COLO829 (cell line): ENCODE data around the gene MDM4.

Source experiments
- DNase-seq: peaks from one replicate; pipeline ENCODE4 v3.0.0; 2012; ENCODE audit warnings: low spot score

Gene MDM4

GRCh38 chr1:204578867-204579664 is 62.9 kb downstream of the MDM4 start:
- peak; percentile 29 for DNase-seq

GRCh38 chr1:204579681-204580080 is 63.5 kb downstream of the MDM4 start:
- no peak for DNase-seq

- DNase-seq: no peak
These were observed 64.7 kb downstream of the MDM4 start for GRCh38 chr1:204580862-204581261.

- DNase-seq: no peak
These were observed 65.6 kb downstream of the MDM4 start for GRCh38 chr1:204581759-204582158.

DNA sequence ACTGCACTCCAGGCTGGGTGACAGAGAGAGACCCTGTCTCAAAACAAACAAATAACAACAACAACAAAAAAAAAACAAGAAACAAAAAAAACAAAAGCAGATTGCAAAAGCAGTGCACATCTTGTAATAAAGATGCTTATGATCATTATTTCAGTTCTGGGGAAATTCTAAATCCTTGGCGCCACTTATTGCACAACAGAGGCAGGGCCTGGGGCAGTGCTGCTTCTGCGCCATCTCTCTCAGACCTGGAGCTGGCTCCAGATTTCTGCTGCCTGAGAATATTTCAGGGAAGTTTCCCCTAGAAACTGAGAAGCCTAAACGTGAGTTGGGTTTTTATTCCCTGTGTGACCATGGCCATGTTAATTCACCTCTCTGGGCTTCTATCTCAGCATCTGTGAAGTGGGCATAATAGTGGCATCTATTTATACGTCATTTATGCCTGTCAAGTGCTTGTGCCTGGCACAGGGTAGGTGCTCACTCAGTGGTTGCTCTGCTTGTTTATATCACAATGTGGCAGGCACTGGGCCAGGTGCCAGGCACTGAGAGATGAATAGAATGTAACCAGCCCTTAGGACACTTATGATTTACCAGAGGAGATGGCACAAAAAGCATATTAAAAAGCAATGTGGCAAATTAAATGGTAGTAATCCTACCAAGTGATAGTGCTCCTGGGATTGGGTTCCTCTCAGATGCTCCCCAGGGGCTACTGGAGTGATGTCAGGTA is 67.9 kb downstream of the MDM4 start:
- DNase-seq: no peak

GRCh38 chr1:204584699-204585372 is 68.6 kb downstream of the MDM4 start:
- no peak for DNase-seq

DNA sequence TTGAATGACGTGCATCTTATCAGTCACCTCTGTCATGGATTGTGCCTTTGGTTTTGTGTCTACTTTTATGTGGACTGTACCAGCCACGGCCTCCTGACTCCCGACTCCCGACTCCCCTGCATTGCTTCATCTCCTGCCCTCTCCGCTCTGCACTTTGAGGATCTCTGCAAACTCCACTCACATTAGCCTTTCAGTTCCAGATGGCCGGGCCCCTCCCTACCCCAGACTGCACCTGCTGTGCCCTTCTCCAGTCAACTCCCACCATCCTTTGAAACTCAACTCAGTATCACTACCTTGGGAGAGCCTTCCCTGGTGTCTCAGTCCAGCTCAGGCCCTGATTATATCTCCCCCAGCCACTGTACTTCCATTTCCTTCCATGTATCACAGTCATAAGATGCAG is 71.4 kb downstream of the MDM4 start:
- no peak for DNase-seq

GRCh38 chr1:204588826-204589225 is 72.6 kb downstream of the MDM4 start:
- no peak for DNase-seq

DNA sequence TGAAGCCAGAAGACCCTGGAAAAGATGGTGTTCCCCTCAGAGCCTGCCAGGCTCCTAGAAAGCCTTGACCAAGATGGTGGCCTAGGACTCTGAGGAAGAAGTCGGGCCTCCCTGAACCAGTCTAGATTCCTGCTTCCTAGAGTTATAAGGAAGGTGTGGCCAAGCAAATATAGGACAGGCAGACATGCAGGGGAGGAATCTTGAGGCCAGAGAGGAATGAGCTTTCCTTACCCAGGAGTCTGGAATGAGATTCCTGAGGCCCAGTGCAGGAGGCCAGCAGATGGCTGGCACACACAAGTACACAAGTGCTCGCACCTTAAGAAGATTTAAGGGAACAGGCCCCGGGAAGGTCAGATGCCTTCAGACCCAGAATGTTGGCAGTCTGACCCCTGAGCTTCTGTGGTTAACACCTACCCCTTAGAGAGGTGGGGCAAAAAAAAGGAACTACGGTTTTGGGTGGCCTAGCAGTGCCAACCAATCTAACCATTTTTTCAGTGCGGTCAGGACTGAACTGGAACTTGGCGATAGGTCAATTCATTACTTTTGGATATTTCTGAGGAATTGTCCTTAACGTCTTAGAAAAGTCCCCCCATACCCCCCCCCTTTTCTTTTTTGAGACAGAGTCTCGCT is 73.3 kb downstream of the MDM4 start:
- DNase-seq: no peak

DNA sequence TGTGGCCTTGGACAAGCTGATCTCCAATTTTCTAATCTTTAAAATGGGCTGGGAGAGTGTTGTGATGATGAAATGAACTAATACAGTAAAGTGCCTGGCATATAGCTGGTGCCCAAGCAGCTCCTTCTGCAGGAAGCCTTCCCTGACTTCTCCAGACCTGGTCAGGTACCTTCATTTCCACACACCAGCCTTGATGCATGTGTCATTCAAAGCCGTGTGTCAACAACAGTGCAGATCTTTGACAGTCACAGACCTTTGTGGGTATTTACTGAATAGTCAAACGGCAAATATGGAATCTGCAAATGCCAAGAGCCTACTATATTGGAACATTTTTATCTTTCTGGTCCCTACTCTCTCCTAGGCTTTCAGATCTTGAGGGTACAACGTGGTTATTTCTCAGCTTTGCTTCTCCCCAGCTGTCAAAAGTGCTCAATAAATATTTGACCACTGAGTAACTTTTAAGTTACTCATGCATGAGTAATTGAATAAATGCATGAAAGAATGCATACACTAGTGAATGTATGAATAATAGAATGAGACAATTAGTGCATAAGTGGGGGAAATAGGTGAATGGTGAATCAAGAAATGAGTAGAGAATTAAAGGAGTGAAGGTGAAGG is 75.4 kb downstream of the MDM4 start:
- DNase-seq: peak; percentile 18

GRCh38 chr1:204592246-204592948 is 76.2 kb downstream of the MDM4 start:
- no peak for DNase-seq

- no peak for DNase-seq
These were observed 82.2 kb downstream of the MDM4 start for GRCh38 chr1:204598319-204598969.

GRCh38 chr1:204599098-204599497 is 82.9 kb downstream of the MDM4 start:
- DNase-seq: no peak

- DNase-seq: no peak
These were observed 83.4 kb downstream of the MDM4 start for GRCh38 chr1:204599596-204599995.

GRCh38 chr1:204600203-204600602 is 84.0 kb downstream of the MDM4 start:
- DNase-seq: no peak

GRCh38 chr1:204600968-204601367 is 84.8 kb downstream of the MDM4 start:
- DNase-seq: no peak

GRCh38 chr1:204602111-204602579 is 85.9 kb downstream of the MDM4 start:
- DNase-seq: no peak

DNA sequence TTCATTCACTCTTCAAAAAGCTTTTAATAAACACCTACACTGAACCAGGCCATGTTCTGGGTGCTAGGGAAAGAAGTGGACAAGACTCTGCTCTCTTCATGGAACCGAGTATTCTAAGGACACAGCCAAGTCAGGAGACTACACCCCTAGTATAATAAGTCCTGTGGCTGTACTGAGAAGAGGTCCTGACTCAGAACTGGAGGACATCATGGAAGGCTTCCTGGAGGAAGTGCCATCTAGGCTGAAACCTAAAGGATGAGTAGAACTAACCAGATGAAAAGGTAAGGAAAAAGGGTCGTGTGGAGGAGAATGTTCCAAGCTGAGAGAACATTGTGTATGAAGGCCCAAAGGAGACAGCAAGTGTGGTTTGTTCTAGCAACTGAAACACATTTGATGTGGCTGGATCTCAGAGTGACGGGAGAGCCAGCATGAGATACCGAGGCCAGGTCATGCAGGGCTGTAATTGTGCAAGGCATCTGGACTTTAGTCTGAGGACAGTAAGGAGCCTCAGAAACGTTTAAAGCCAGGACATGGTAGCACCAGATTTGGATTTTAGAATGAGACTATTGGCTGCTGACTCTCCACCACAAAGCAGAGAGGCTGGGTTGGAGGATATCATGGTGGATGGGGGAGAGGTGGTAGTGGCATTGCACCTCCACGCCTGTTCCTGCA is 86.8 kb downstream of the MDM4 start:
- DNase-seq: no peak

GRCh38 chr1:204605791-204606190 is 89.6 kb downstream of the MDM4 start:
- DNase-seq: no peak
